H1 (cell line): Measurements from ENCODE around the gene SRD5A3.
"Not testable (repeated sequence)": the region's sequence is repeated elsewhere in the genome, so short reads cannot be mapped to it uniquely, and the experiment has no call there.

Source experiments
- BCL11A ChIP-seq, 2 experiments: IDR thresholded peaks; one replicate each; pipeline ENCODE4 v1.6.1; 2011; ENCODE audit warnings: low read depth in 2 of 2, low read length in 2 of 2, mild to moderate bottlenecking in 2 of 2
- HDAC6 ChIP-seq: IDR thresholded peaks from one replicate; pipeline ENCODE4 v1.7.1; 2012; ENCODE audit warnings: low read depth, mild to moderate bottlenecking, inconsistent platforms, low read length, moderate library complexity
- JUN ChIP-seq: IDR thresholded peaks from 2 replicates; pipeline ENCODE4 v1.6.1; 2011; ENCODE audit warnings: low read depth, mild to moderate bottlenecking, improper control_type of control experiment, low read length
- TEAD4 ChIP-seq: IDR thresholded peaks from 2 replicates; pipeline ENCODE4 v1.6.1; 2012; ENCODE audit warnings: low read depth, low read length, inconsistent platforms, mixed read lengths

DNA sequence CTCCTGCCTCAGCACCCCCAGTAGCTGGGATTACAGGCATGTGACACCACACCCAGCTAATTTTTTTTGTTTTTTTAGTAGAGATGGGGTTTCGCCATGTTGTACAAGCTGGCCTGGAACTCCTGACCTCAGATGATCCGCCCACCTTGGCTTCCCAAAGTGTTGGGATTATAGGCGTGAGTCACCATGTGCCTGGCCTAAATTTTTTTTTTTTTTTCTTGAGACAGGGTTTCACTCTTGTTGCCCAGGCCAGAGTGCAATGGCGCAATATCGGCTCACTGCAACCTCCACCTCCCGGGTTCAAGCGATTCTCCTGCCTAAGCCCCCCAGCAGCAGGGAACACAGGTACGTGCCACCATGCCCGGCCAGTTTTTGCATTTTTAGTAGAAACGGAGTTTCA is 4.8 kb downstream of the SRD5A3 start:
- TF ChIP-seq BCL11A (IDR thresholded peaks at IDR 0.05; ENCODE audit: low read depth in 2 of 2, low read length in 2 of 2); HDAC6; TEAD4; JUN: not testable (repeated sequence)
